GM21825 (cell line): ENCODE measurements around the gene CRIP3.

Experiments used
- ATAC-seq: cut with Tn5 transposase; IDR thresholded peaks from one replicate; pipeline ENCODE4 v1.9.1; 2021; ENCODE audit warnings: mild to moderate bottlenecking, moderate library complexity; ENCODE audit not compliant: unreplicated experiment

The CRIP3 gene

GRCh38 chr6:43290905-43291355, 17.7 kb downstream of the CRIP3 start:
- no peak for ATAC-seq

- ATAC-seq, result no peak
Observed at GRCh38 chr6:43290339-43290904, 18.2 kb downstream of the CRIP3 start.

- ATAC-seq, result no peak
Observed at GRCh38 chr6:43287717-43288679, 20.6 kb downstream of the CRIP3 start.

- no peak for ATAC-seq
Observed at GRCh38 chr6:43286980-43287716, 21.5 kb downstream of the CRIP3 start.

GRCh38 chr6:43286456-43286979, 22.1 kb downstream of the CRIP3 start:
- no peak for ATAC-seq

GRCh38 chr6:43285832-43286231, 22.8 kb downstream of the CRIP3 start:
- no peak for ATAC-seq

GRCh38 chr6:43284991-43285781, 23.4 kb downstream of the CRIP3 start:
- ATAC-seq, result no peak

- ATAC-seq, result no peak
Observed at GRCh38 chr6:43283905-43284304, 24.7 kb downstream of the CRIP3 start.

GRCh38 chr6:43283514-43283901, 25.1 kb downstream of the CRIP3 start:
- ATAC-seq, result no peak

GRCh38 chr6:43282636-43283513, 25.8 kb downstream of the CRIP3 start:
- ATAC-seq, result no peak

GRCh38 chr6:43282060-43282459, 26.6 kb downstream of the CRIP3 start:
- no peak for ATAC-seq

- ATAC-seq, result no peak
Observed at GRCh38 chr6:43280234-43280633, 28.4 kb downstream of the CRIP3 start.

- ATAC-seq, result no peak
Observed at GRCh38 chr6:43278524-43279078, 30.0 kb downstream of the CRIP3 start.

- ATAC-seq, result no peak
Observed at GRCh38 chr6:43277643-43278523, 30.7 kb downstream of the CRIP3 start.

- no peak for ATAC-seq
Observed at GRCh38 chr6:43277306-43277642, 31.4 kb downstream of the CRIP3 start.

GRCh38 chr6:43276577-43277305, 31.9 kb downstream of the CRIP3 start:
- no peak for ATAC-seq

GRCh38 chr6:43275801-43276576, 32.6 kb downstream of the CRIP3 start:
- ATAC-seq, result no peak
